ENCODE data around the gene MXD4.

MXD4 gene

DNA sequence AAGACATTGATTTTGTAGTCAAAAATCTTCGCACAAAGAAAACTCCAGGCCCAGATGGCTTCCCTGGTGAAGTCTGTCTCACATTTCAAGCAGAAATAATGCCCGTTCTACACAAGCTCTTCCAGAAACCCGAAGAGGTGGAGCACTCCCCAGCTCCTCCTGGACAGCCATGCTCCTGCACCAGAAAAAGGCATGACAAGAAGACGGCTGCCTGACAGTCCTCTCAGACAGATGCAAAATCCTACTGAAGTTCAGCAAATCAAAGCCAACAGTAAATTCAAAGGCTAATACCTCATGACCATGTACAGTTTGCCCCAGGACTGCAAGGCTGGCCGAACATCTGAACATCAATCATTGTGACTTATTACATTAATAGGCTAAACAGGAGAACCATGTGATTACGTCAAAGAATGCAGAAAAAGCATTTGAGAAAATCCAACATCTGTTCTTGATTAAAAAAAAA, 30.8 kb upstream of the MXD4 start:
- ChIA-PET CTCF (no interaction called here), POLR2A (interaction anchor here (1.1 kb wide), 1 partner anchor 31 kb away, joined by 3 read pairs; the partner anchor contains the start of gene MXD4)
- DNase-seq (ENCODE audit: extremely low spot score) = no peak
- TF ChIP-seq, protein P1, sequence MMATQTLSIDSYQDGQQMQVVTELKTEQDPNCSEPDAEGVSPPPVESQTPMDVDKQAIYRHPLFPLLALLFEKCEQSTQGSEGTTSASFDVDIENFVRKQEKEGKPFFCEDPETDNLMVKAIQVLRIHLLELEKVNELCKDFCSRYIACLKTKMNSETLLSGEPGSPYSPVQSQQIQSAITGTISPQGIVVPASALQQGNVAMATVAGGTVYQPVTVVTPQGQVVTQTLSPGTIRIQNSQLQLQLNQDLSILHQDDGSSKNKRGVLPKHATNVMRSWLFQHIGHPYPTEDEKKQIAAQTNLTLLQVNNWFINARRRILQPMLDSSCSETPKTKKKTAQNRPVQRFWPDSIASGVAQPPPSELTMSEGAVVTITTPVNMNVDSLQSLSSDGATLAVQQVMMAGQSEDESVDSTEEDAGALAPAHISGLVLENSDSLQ (IDR thresholded peaks at IDR 0.05) = no peak; the same call in 1 of the 2 replicates
- no peak for TF ChIP-seq ZNF384 (IDR thresholded peaks at IDR 0.05)
- no peak for TF ChIP-seq SUZ12 (IDR thresholded peaks at IDR 0.05)
- TF ChIP-seq ELF4 (IDR thresholded peaks at IDR 0.05) = no peak
- TF ChIP-seq FOXM1 (IDR thresholded peaks at IDR 0.05; ENCODE audit: borderline replicate concordance) = no peak
- TF ChIP-seq ARNT (IDR thresholded peaks at IDR 0.05) = no peak

DNA sequence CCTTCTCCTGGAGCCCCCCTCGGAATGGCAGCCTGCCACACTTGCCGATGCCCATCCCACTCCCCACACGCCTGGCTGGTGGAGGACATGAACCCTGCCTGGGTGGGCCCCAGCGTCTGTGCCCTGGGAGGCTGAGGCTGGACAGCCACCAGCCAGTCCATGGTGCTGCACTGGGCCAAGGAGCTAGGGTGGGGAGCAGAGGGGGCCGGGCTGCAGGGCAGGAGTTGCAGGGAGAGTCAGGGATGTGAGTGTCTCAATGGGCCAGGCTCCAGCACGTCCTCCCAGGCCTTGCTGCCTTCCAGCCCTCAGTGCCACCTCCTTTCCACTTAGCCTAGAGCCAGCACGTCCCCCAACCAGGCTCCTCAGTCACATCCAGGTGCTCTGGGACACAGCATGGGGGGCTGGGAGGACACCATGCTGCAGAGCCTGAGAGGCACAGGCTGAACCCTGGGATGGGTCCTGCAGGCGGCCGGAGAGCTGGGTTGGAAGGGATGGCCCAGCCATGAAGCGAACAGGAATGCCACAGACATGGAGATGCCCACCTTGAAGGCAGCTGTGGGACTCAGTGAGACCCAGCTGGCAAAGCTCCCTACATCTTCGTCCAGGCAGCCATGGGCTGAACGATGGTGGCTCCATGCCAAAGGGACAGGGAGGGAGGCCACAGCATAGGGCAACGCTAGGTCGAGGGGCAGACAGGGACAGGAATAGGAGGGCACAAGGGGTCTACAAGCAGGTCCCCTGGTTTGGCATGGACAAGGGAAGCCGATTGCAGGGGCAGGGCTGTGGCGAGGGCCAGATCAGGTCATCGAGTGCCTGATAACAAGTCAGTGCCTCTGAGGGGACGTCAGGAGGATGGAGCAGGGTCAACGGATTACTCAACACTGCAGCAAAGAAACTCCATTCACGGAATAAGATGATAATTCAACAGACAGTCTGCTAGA, 30.1 kb upstream of the MXD4 start:
- ChIA-PET CTCF (no interaction called here), POLR2A (interaction anchor here (1.1 kb wide), 1 partner anchor 30 kb away, joined by 3 read pairs; the partner anchor contains the start of gene MXD4)
- no peak for DNase-seq (ENCODE audit: extremely low spot score)
- TF ChIP-seq CTBP1 (IDR thresholded peaks at IDR 0.05; ENCODE audit: borderline replicate concordance) = no peak
- no peak for TF ChIP-seq NFRKB (IDR thresholded peaks at IDR 0.05)
- no peak for TF ChIP-seq L3MBTL2 (conservative IDR thresholded peaks at IDR 0.05)
- TF ChIP-seq HDGF (IDR thresholded peaks at IDR 0.05; ENCODE audit: borderline replicate concordance) = no peak
- TF ChIP-seq FOXM1 (IDR thresholded peaks at IDR 0.05; ENCODE audit: borderline replicate concordance) = no peak
- no peak for TF ChIP-seq LEF1 (IDR thresholded peaks at IDR 0.05; ENCODE audit: borderline replicate concordance)
- no peak for TF ChIP-seq TARDBP (IDR thresholded peaks at IDR 0.05)
- no peak for TF ChIP-seq SUZ12 (IDR thresholded peaks at IDR 0.05)
- TF ChIP-seq ELF4 (IDR thresholded peaks at IDR 0.05) = no peak
- no peak for TF ChIP-seq FOXA1 (IDR thresholded peaks at IDR 0.05)
- no peak for TF ChIP-seq FOXK2 (IDR thresholded peaks at IDR 0.05)
- TF ChIP-seq, protein P1 (IDR thresholded peaks at IDR 0.05) = no peak
- TF ChIP-seq ZNF384 (IDR thresholded peaks at IDR 0.05) = no peak
- no peak for TF ChIP-seq ARNT (IDR thresholded peaks at IDR 0.05)
- TF ChIP-seq BHLHE40 (IDR thresholded peaks at IDR 0.05; ENCODE audit: borderline replicate concordance) = no peak
- no peak for TF ChIP-seq SP1 (IDR thresholded peaks at IDR 0.05)

DNA sequence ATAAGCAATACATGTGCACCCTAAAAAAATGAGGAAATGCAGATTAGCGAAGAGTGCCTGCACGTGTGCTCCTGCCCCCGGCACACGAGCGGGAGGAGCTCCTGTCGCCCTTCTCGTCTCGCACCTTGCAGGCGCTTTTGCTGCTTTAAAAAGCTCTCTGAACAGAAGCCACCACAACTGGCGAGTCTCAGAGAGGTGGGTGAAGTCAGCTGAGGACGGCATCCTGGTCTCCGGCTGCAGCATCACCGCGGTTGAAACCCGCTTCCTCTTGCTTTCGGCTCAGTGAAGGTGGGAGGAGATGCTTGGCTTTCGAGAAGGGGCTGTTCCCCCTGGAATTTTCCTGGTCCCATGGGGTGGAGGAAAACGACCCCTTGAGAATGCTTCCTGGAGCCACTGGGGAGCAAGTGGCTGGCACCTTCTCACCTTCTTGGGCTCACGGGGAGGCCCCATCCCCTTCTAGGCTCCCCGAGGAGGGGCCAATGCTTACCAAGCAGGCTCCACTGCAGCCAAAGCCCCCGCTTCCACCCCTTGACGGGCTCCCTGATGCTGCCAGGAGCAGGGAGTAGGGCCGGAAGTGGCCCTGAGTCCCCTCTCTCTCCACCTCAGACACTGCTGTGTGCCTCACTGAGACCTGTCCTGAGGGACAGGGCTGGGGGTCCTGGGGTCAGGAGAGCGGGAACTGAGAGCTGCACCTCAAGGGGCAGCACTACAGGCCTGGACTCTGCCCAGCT, 29.2 kb upstream of the MXD4 start:
- no peak for TF ChIP-seq ZNF384 (IDR thresholded peaks at IDR 0.05)
- no peak for TF ChIP-seq L3MBTL2 (conservative IDR thresholded peaks at IDR 0.05)
- TF ChIP-seq LEF1 (IDR thresholded peaks at IDR 0.05; ENCODE audit: borderline replicate concordance) = no peak
- TF ChIP-seq BHLHE40 (IDR thresholded peaks at IDR 0.05; ENCODE audit: borderline replicate concordance) = no peak
- no peak for TF ChIP-seq ELF4 (IDR thresholded peaks at IDR 0.05)
- TF ChIP-seq HDGF (IDR thresholded peaks at IDR 0.05; ENCODE audit: borderline replicate concordance) = no peak
- no peak for TF ChIP-seq NFRKB (IDR thresholded peaks at IDR 0.05)
- TF ChIP-seq CTBP1 (IDR thresholded peaks at IDR 0.05; ENCODE audit: borderline replicate concordance) = no peak
- TF ChIP-seq ARNT (IDR thresholded peaks at IDR 0.05) = no peak
- TF ChIP-seq SUZ12 (IDR thresholded peaks at IDR 0.05) = no peak
- TF ChIP-seq FOXM1 (IDR thresholded peaks at IDR 0.05; ENCODE audit: borderline replicate concordance) = no peak
- TF ChIP-seq TARDBP (IDR thresholded peaks at IDR 0.05) = no peak
- TF ChIP-seq, protein P1 (IDR thresholded peaks at IDR 0.05) = no peak
- TF ChIP-seq FOXK2 (IDR thresholded peaks at IDR 0.05) = no peak
- no peak for TF ChIP-seq FOXA1 (IDR thresholded peaks at IDR 0.05)
- TF ChIP-seq SP1 (IDR thresholded peaks at IDR 0.05) = no peak
- CTCF ChIA-PET = no interaction called here
- POLR2A ChIA-PET = no interaction called here
- no peak for DNase-seq (ENCODE audit: extremely low spot score)

DNA sequence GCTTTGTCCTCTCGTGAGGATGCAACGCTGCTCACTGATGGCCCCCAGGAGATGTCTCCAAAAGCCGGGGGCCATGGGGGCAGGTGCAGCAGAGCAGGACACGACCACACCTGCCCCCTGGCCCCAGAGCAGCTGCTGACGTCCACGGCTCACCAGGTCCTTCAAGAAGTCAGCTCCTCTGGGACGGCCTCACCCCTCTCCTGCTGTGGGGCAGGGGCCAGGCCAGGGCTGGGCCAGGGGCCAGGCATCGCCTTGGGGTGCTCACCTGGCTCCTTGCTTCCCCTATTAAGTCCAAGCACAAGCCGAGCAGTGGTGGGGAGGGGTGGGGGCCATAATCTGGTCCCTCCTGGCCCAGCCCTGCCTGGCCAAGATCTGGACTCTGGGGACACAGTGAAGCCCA, 28.6 kb upstream of the MXD4 start:
- POLR2A ChIA-PET = interaction anchor here (1.0 kb wide), 1 partner anchor 33 kb away, joined by 4 read pairs; no protein-coding TSS in a partner anchor
- no peak for TF ChIP-seq FOXA1 (IDR thresholded peaks at IDR 0.05)
- TF ChIP-seq TARDBP (IDR thresholded peaks at IDR 0.05) = no peak
- no peak for TF ChIP-seq FOXK2 (IDR thresholded peaks at IDR 0.05)
- TF ChIP-seq, protein P1 (IDR thresholded peaks at IDR 0.05) = no peak
- TF ChIP-seq BHLHE40 (IDR thresholded peaks at IDR 0.05; ENCODE audit: borderline replicate concordance) = no peak
- no peak for TF ChIP-seq HDGF (IDR thresholded peaks at IDR 0.05; ENCODE audit: borderline replicate concordance)
- no peak for TF ChIP-seq ARNT (IDR thresholded peaks at IDR 0.05)
- DNase-seq (ENCODE audit: extremely low spot score) = no peak
- CTCF ChIA-PET = no interaction called here

DNA sequence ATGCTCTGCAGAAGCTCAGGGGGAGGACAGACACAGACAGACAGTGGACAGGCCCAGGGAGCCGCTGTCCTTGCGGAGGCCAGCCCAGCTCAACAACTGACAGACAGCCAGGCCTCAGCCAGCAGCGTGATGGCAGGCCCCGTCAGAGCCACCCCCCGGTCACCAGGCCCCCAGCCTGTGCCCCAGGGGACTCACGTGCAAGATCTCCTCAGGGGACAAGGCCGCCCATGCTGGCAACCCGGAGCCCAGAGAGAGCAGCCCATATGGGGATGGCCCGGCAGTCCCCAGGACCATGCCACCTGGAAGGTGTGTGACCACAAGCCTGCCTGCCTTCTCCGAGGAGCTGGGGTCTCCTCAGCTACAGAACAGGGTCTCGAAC, 28.0 kb upstream of the MXD4 start:
- ChIA-PET POLR2A (interaction anchor here (1.0 kb wide), 1 partner anchor 33 kb away, joined by 4 read pairs; no protein-coding TSS in a partner anchor), CTCF (no interaction called here)
- no peak for TF ChIP-seq ELF4 (IDR thresholded peaks at IDR 0.05)
- no peak for TF ChIP-seq ZNF384 (IDR thresholded peaks at IDR 0.05)
- TF ChIP-seq, protein P1 (IDR thresholded peaks at IDR 0.05) = no peak
- TF ChIP-seq BHLHE40 (IDR thresholded peaks at IDR 0.05; ENCODE audit: borderline replicate concordance) = no peak
- no peak for DNase-seq (ENCODE audit: extremely low spot score)
